ENCODE results near the gene ACKR3.

The ACKR3 gene

DNA sequence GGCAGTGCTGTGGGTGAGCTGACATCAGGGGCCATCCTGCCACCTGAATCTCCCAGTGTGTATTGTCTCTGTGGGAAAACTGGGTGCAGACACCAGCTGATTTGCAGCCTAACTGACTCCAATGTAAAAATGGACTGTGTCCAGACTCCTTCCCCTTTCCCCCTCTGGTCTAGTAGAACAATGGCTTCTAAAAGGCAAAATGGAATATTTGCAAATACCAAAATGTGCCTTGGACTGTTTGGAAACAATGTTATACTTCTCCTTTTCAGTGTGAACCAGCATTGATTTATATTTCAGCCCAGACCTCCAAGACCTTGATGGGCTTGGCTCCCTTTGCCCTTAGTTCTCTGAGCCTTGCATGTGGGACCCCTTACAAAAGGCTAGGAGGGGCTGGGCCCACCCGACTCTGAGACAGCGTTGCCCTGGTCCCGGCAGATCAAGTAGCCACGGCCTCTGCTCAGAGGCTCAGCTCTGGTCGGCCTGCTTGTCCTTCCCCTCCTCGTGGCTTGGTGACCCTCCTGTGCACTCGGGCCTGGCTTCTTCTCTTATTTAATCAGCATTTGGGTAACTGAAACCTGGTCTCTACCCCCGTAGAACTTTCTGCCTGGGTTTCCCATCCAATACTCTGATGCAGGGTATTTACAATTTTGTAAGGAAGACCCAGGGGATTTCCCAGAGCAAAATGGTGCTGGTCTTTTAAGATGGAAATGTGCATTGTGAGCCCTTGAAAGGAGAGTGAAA is 18.0 kb upstream of the ACKR3 start:
- Histone ChIP-seq H3K27ac (ENCODE audit: low read depth, low read length) (no peak overlapping the region), H3K27me3 (ENCODE audit: control insufficient read depth, insufficient read depth, low read length) (no peaks in the 10 kb centered on the region), H3K36me3 (ENCODE audit: control insufficient read depth, insufficient read depth, low read length) (no peaks in the 10 kb centered on the region), H3K4me1 (ENCODE audit: control insufficient read depth, insufficient read depth, low read length) (peaks cover 5% of the 10 kb centered on the region), H3K9ac (ENCODE audit: low read length) (no peak overlapping the region), H3K4me3 (ENCODE audit: low read length) (no peak overlapping the region)

DNA sequence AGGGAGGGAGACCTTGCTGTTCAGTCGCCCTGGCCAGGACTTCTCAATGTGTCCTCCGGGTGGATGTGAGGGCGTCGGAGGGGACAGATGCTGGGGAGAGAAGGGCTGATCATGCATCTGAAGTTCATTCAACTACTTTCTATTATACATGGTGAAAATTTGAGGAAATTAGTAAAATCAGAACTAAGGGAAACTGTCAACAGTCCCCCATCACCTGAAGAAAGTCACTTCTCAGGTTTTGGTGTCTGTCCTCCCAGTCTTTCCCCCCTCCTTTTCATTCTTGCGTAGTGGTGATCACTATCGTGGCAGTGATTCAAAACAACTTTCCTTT is 17.4 kb upstream of the ACKR3 start:
- Histone ChIP-seq H3K9ac (ENCODE audit: low read length) (no peak overlapping the region), H3K27me3 (ENCODE audit: control insufficient read depth, insufficient read depth, low read length) (no peaks in the 10 kb centered on the region), H3K36me3 (ENCODE audit: control insufficient read depth, insufficient read depth, low read length) (no peaks in the 10 kb centered on the region), H3K4me1 (ENCODE audit: control insufficient read depth, insufficient read depth, low read length) (peaks cover 5% of the 10 kb centered on the region), H3K4me3 (ENCODE audit: low read length) (no peak overlapping the region), H3K27ac (ENCODE audit: low read depth, low read length) (no peak overlapping the region)

DNA sequence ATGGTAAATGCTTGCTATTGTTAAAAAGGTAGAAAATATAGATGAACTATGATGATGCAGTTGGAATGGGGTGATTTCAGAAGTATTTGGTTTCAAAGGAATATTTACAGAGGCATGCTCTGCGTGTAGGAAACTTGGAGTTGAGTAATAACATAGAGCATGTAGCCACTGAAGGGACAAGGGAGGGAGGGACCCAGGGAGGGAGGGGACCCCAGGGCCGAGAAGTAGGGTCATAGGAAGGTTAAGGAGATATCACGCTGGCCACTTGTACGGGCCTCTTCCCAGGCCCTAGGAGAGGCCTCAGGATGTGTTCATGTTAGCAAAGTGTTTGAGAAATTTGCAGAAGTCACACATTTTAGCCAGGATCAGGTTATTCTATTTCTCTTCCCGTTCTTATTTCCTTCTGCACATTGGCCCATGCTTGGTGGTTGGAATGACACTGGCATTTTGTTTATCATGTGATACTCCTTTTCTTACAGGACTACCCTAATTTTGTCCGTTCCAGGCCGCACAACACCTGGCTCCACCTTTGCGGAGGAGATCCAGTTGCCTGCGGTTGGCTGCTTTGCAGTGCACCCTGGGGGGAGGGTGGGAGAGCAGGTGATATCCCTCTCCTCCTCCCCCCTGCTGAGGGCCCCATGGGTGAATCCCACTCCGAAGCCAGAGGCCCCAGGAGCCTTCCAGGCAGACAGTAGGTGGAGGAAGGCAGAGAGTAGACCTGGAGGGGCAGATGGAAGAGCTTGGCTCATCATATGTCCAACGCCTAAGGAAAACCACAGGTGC is 16.9 kb upstream of the ACKR3 start:
- H3K4me1 ChIP-seq (ENCODE audit: control insufficient read depth, insufficient read depth, low read length), result peaks cover 5% of the 10 kb centered on the region
- no peaks in the 10 kb centered on the region for H3K27me3 ChIP-seq (ENCODE audit: control insufficient read depth, insufficient read depth, low read length)
- H3K9ac ChIP-seq (ENCODE audit: low read length), result no peak overlapping the region
- no peak overlapping the region for H3K4me3 ChIP-seq (ENCODE audit: low read length)
- H3K36me3 ChIP-seq (ENCODE audit: control insufficient read depth, insufficient read depth, low read length), result no peaks in the 10 kb centered on the region
- H3K27ac ChIP-seq (ENCODE audit: low read depth, low read length), result no peak overlapping the region

DNA sequence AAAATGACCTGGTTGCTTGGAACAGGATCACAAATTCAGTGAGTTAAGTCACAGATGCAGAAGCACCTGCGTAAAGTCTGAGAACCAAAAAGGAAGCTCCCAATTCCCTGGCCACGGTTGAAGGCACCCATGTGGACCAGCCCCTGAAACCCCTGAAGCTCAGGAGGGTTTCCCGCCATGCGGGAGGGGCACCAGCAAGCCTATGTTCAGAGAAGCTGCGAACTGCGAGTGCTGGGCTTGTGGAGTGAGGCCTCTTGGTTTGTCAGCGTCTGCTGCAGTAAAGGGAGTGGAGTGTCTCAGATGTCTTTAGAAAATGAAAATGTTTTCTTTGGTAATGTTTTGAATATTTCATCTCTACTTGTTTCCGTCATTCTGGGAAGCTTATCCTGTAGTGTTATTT is 16.1 kb upstream of the ACKR3 start:
- Histone ChIP-seq H3K4me1 (ENCODE audit: control insufficient read depth, insufficient read depth, low read length) (peaks cover 3% of the 10 kb centered on the region), H3K4me3 (ENCODE audit: low read length) (no peak overlapping the region), H3K27ac (ENCODE audit: low read depth, low read length) (no peak overlapping the region), H3K27me3 (ENCODE audit: control insufficient read depth, insufficient read depth, low read length) (no peaks in the 10 kb centered on the region), H3K36me3 (ENCODE audit: control insufficient read depth, insufficient read depth, low read length) (no peaks in the 10 kb centered on the region), H3K9ac (ENCODE audit: low read length) (no peak overlapping the region)

DNA sequence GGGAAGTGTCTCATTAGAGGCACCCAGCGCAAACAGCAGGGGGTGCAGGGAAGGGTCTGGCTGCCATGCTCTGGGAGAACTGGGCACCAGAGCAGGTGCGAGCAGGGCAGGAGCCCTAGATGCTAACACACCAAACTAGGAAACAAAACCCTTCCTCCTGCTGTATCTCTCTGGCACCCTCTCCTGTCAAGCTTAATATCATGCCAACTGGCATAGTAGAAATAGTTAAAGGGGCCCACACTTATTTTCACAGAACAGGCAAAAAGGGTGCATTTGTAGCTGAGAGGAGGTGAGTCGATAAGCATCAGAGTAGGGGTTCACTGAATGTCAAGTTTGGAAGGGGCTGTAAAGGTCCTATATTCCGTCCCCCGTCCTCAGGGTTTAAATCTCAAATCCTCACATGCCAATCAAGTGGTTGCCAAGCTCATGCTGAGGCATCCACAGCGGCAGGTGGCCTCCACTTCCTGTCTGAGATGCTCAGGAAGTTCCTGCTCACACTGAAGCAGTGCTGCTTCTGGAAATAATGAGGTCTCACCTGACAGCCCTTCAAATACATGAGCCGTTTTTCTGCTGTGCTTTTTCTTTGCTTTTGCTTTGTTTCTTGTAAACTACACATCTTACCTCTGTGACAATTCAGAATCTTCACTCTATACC is 14.9 kb upstream of the ACKR3 start:
- Histone ChIP-seq H3K4me3 (ENCODE audit: low read length) (no peak overlapping the region), H3K27ac (ENCODE audit: low read depth, low read length) (no peak overlapping the region)

DNA sequence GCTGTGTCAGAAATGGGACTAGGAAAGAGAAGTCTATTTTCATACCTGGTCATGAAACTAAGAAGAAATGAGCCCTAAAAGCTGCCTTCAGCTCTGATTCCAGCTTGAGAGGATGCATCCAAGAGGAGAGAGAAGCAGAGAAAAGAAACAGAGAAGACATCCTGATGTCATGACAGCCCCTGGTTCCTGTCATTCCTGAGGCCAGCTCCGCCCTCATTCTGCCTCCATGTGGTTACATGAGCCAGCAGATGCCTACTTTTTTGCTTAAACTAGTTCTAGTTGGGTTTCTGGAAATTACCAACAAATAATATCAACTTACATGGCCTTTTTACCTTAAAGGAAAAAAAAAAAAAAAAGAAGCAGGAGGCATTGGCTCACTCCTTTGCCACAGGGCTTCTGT is 14.1 kb upstream of the ACKR3 start:
- Histone ChIP-seq H3K36me3 (ENCODE audit: control insufficient read depth, insufficient read depth, low read length) (no peaks in the 10 kb centered on the region), H3K9ac (ENCODE audit: low read length) (no peak overlapping the region), H3K4me3 (ENCODE audit: low read length) (no peak overlapping the region), H3K27ac (ENCODE audit: low read depth, low read length) (no peak overlapping the region), H3K4me1 (ENCODE audit: control insufficient read depth, insufficient read depth, low read length) (no peaks in the 10 kb centered on the region), H3K27me3 (ENCODE audit: control insufficient read depth, insufficient read depth, low read length) (no peaks in the 10 kb centered on the region)

More for the DNA sequence above, 14.9 kb upstream of the ACKR3 start:
- Histone ChIP-seq H3K27me3 (ENCODE audit: control insufficient read depth, insufficient read depth, low read length) (no peaks in the 10 kb centered on the region), H3K4me1 (ENCODE audit: control insufficient read depth, insufficient read depth, low read length) (no peaks in the 10 kb centered on the region), H3K36me3 (ENCODE audit: control insufficient read depth, insufficient read depth, low read length) (no peaks in the 10 kb centered on the region), H3K9ac (ENCODE audit: low read length) (no peak overlapping the region)

DNA sequence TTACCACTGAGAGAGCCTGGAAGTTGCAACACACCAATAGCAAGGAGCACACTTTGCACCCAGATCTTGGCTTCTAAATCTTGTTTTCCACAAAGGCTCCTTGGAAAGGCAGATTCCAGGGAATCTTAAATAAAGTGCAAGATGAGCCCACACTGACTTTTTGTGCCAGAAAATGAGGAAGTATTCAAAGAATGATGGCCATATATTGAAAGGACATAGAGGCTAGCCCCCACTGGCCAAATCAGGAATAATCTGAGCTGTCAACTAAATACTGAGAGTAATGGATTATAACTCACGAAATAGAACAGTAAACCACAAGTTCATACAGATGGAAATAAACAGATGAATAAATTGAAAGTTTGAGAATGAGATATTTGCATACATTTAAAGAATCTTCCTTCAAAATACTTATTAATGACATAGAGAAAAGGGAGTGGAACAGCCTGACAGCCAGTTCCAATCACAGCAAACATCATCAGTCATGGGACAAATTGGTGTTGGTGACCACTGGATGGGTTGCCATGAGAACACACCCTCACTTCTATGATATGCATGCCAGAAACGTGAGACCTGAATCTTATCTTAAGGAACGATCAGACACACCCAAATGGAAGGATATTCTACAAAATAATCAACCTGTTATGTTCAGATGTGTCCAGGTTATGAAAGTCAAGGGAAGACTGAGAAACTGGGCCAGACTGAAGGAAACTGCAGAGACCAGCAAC is 12.2 kb upstream of the ACKR3 start:
- Histone ChIP-seq H3K4me3 (ENCODE audit: low read length) (no peak overlapping the region), H3K9ac (ENCODE audit: low read length) (no peak overlapping the region), H3K27ac (ENCODE audit: low read depth, low read length) (no peak overlapping the region), H3K27me3 (ENCODE audit: control insufficient read depth, insufficient read depth, low read length) (no peaks in the 10 kb centered on the region), H3K36me3 (ENCODE audit: control insufficient read depth, insufficient read depth, low read length) (no peaks in the 10 kb centered on the region), H3K4me1 (ENCODE audit: control insufficient read depth, insufficient read depth, low read length) (no peaks in the 10 kb centered on the region)

DNA sequence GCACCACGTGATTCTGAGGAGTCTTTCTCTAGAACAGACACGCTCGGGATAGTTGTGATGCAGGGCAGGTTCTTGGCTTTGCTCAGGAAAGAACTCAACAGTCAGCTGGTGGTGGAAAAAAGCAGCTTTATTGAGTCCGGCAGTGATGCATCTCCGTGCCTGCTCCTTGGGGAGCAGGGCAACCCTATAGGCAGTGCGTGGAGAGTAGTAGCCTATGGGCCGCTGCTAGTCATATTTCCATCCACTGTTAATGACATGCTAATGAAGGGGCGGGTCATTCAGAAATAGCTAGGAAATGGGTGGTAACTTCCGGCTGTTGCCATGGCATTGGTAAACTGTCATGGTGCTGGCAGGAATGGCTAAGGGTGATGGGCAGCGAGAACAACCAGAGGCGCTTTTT is 11.6 kb upstream of the ACKR3 start:
- H3K4me3 ChIP-seq (ENCODE audit: low read length), result no peak overlapping the region
- H3K27me3 ChIP-seq (ENCODE audit: control insufficient read depth, insufficient read depth, low read length), result no peaks in the 10 kb centered on the region
- H3K9ac ChIP-seq (ENCODE audit: low read length), result no peak overlapping the region
- H3K36me3 ChIP-seq (ENCODE audit: control insufficient read depth, insufficient read depth, low read length), result no peaks in the 10 kb centered on the region
- no peak overlapping the region for H3K27ac ChIP-seq (ENCODE audit: low read depth, low read length)
- H3K4me1 ChIP-seq (ENCODE audit: control insufficient read depth, insufficient read depth, low read length), result no peaks in the 10 kb centered on the region

DNA sequence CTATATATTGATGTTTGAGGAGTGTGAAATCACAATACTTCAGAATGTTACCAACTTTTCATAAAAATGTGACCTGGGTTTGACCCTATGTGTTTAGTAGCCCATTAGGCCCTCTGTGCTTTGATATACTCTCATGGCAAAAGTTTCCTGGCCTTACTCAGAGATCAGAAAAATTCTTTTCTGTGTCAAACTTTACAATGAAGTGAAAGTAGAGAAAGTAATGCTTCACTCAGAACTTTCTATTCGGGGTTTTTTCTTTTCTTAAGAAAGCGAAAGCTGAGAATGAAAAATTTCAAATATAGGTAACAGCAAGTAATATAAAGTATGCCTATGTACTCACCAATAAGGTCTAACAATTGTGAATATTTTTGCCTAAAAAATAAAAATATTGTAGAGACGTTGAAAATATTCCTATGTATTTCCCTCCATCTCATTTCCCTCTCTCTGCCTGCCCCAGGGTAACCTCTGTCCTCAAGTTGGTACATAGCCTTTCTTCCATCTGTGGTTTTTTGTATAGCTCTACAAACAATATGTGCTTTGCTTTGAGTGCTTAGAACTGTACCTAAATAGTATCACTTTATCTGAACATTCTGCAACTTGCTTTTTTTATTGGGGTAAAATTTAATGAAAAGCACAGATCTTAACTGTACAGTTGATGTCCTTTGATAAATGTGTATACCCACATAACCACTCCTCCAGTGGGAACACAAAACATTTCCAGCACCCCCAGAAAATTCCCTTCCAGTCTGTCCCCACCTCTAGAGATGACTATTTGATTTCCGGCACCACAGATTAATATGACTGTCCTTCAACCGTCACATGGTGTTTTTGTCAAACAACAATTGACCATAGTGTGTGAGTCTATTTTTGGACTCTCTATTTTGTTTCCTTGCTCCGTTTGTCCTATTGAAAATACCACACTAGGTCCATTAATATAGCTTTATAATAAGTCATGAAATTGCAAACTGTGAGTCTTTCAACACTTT is 10.3 kb upstream of the ACKR3 start:
- H3K4me1 ChIP-seq (ENCODE audit: control insufficient read depth, insufficient read depth, low read length), result no peaks in the 10 kb centered on the region
- no peaks in the 10 kb centered on the region for H3K36me3 ChIP-seq (ENCODE audit: control insufficient read depth, insufficient read depth, low read length)
- H3K27me3 ChIP-seq (ENCODE audit: control insufficient read depth, insufficient read depth, low read length), result no peaks in the 10 kb centered on the region
- no peak overlapping the region for H3K9ac ChIP-seq (ENCODE audit: low read length)
- H3K27ac ChIP-seq (ENCODE audit: low read depth, low read length), result no peak overlapping the region
- no peak overlapping the region for H3K4me3 ChIP-seq (ENCODE audit: low read length)

DNA sequence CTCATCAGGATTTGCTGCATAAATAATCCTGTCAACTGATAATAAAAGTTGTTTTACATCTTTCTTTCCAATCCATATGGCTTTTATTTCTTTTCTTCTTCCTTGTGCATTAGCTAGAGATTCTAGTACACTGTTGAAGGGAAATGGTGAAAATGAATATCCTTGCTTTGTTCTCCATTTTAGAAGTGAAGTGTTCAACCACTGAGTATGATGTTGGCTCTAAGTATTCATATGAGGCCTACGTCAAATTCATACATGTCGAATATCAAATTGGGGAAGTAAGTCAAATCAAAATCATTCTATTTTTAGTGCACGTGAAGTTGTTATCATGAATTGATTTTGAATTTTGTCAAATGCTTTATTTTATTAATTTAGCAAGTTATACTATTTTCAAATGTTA is 7.8 kb upstream of the ACKR3 start:
- H3K4me1 ChIP-seq (ENCODE audit: control insufficient read depth, insufficient read depth, low read length), result peaks cover 6% of the 10 kb centered on the region
- no peaks in the 10 kb centered on the region for H3K36me3 ChIP-seq (ENCODE audit: control insufficient read depth, insufficient read depth, low read length)
- no peaks in the 10 kb centered on the region for H3K27me3 ChIP-seq (ENCODE audit: control insufficient read depth, insufficient read depth, low read length)
- no peak overlapping the region for H3K27ac ChIP-seq (ENCODE audit: low read depth, low read length)
- no peak overlapping the region for H3K9ac ChIP-seq (ENCODE audit: low read length)
- H3K4me3 ChIP-seq (ENCODE audit: low read length), result no peak overlapping the region

DNA sequence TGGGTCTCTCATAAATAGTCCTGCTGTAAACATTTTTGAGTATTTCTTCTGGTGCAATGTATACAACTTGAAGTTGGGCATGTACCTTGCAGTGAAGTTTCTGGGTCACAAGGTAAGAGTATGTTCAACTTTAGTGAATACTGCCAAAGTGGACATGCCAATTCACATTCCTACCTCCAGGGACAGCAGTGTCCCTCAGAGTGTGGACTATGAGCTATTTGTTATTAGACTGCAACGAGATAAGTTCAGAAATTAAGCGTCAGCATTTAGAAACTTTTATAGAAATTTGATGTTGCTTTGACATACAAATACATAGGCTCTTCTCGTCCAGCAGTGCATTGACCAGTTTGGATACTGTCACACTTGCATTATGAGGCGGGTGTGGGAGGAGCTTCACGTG is 7.2 kb upstream of the ACKR3 start:
- Histone ChIP-seq H3K36me3 (ENCODE audit: control insufficient read depth, insufficient read depth, low read length) (no peaks in the 10 kb centered on the region), H3K4me3 (ENCODE audit: low read length) (no peak overlapping the region), H3K27me3 (ENCODE audit: control insufficient read depth, insufficient read depth, low read length) (no peaks in the 10 kb centered on the region), H3K27ac (ENCODE audit: low read depth, low read length) (no peak overlapping the region), H3K9ac (ENCODE audit: low read length) (no peak overlapping the region), H3K4me1 (ENCODE audit: control insufficient read depth, insufficient read depth, low read length) (peaks cover 9% of the 10 kb centered on the region)

All from rectal smooth muscle tissue (tissue), 1 donor.